GM18873 (cell line): ENCODE results near the gene KIF26B.
"Not testable (repeated sequence)": the region's sequence is repeated elsewhere in the genome, so short reads cannot be mapped to it uniquely, and the experiment has no call there.

Source experiments
- ATAC-seq: cut with Tn5 transposase; IDR thresholded peaks from one replicate; pipeline ENCODE4 v1.9.1; 2021; ENCODE audit warnings: mild to moderate bottlenecking, moderate library complexity, moderate number of reproducible peaks; ENCODE audit not compliant: unreplicated experiment, low FRiP score

The KIF26B gene

GRCh38 chr1:245373131-245373530 lies 218.3 kb downstream of the KIF26B start:
- no peak for ATAC-seq

DNA sequence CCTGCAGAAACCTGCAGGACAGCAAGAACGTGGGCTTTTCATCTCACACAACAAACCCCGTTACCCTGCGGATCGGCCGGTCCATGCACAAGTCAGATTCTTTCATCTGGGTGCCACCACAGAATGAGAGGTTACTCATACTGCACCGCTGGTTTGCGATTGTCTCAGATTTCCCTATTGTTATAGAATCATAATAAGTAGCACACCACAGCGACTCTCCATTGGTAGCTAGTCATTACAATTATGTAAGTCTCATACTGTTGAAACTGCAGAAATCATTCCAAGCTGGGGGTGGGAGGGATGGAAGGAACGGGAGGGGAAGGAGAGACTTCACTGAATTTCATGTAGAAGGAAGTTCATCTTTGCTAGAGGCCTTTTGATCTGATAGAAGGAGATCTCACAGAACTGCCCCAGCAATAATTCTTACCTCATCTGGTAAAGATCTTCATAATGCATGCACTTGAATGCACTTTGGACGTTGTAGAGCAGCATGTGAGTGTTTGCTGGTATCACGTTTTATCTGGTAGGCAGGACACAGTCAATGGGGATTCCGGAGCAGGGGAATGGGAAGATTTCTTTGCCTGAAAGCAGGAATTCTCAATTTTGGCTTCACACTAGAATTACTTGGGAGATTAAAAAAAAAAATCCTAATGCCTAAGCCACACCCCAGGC lies 221.1 kb downstream of the KIF26B start:
- ATAC-seq: no peak

- ATAC-seq: no peak
These were observed 223.1 kb downstream of the KIF26B start for GRCh38 chr1:245377854-245378253.

DNA sequence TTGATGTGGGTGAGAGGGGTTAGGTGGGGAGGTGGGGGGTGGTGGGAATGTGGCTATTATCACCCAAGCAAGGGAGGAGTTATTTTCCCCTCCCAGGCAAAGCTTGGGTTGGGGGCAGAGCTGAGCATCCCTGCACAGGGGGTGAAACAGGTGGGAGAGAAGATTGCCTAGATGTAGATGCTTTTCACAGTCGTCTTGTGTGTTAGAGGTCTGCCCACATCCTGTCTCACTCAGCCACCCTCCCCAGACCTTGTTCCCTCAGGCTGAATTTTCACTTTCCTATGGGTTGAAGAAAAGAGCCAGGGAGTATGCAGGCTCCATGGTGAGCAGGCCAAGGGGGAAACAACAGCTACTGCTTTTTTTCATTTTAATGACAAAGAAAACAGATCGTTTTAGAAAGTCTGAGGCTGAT lies 223.5 kb downstream of the KIF26B start:
- no peak for ATAC-seq

GRCh38 chr1:245378745-245379144 lies 224.0 kb downstream of the KIF26B start:
- no peak for ATAC-seq

DNA sequence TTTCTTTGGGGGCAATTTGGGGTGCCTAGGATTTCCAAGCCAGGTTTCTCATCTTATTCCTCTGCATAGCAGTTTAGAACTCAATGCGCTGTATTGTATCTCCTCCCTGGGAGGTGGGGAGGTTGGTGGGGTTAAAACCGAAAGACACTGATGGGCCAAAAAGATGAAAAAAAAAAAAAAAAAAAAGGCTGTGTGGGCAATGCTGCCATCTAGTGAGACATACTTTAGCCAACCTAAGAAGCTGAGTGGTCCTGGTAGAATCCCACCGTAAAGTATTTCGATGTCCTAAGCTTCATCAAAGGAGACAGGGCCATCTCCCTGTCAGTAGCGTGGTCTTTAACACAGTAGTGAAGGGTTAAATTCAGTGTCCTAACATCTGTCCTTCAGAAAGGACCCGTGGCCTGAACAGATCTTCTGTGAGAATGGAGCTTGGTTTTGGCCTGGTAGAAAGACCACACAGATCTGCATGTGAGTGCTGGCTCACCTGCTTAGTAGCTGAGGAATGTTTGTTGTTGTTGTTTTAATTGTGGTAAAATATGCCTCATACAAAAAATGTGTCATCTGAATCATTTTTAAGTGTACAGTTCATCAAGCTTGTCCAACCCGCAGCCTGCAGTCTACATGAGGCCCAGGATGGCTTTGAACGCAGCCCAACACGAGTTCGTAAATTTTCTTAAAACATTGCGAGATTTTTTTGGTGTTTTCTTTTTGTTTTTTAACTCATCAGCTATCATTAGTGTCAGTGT lies 226.2 kb downstream of the KIF26B start:
- no peak for ATAC-seq

DNA sequence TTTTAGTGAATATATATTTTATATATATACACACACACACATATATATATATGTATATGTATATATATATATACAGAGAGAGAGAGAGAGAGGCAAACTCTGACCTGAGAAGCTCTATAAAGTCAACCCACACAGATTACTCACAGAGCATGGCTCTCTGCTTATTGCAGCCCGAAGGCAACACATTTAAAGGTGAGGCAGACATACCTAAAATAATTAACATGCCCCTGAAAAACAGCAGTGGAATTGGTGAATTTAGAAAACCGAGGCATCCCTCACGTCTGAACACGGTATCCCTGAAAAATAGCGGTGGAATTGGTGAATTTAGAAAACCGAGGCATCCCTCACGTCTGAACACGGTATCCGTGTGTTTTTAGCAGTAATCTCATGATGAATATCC lies 228.2 kb downstream of the KIF26B start:
- ATAC-seq: no peak

DNA sequence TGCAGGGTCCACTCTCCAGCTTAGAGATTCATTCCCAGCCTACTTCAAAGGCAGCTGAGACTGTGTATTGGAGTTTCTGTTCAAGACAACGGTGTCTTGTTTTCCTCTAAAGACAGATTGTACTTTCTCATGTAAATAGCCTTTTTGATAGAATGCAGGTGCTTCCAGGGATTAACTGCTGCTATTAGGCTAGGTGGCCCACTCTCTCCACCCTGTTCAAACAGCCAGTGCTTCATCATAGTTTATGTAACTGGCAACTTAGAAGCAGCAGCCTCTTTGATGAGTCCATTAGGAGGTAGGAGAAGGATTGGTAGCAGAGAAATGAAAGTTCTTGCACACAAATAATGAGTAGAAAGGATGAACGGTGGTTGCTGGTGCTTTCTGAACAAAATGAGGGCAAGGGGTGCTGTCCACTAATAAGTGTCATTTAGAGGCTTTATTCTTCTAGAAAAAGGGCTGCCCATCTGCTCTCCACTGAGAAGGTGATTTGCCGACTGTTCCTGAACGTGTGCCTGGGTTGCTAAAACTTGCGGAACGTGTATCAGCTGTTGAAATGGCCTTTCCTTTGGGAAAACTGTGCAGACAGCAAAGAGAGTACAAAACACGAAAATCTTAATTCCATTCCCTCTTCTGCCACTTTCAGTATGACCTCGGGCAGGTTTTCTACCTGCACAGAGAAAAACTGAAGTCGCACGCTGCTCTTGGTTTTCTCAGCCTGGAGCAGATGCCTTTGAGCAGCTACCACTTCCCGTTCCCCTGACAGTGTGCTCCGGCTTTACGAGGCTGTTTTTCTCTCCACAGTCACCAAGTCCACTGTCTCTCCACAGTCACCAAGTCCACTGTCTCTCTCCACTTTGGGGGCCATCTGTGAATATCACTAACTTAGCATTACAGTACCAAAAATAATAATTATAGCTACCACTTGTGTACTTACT lies 228.9 kb downstream of the KIF26B start:
- no peak for ATAC-seq

GRCh38 chr1:245386297-245386971 lies 231.6 kb downstream of the KIF26B start:
- no peak for ATAC-seq

DNA sequence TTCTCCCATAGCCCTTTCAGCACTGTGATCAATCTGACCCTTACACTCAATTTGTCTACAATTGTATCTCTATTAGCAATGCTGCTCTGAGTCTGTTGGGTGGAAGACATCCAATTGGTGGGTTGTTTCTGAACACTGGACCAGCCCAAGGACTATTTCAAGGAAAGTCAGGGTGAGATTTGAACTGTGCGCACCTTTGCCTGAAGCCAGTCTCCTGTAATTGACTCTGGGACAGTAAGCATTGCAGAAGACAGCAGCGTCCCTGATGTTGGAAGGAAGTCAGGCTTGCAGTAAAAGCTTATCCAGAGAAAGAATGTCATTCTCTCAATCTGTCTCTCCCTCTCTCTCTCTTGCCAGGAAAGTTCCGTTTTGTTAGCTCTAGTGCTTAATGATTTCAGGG lies 233.9 kb downstream of the KIF26B start:
- no peak for ATAC-seq

DNA sequence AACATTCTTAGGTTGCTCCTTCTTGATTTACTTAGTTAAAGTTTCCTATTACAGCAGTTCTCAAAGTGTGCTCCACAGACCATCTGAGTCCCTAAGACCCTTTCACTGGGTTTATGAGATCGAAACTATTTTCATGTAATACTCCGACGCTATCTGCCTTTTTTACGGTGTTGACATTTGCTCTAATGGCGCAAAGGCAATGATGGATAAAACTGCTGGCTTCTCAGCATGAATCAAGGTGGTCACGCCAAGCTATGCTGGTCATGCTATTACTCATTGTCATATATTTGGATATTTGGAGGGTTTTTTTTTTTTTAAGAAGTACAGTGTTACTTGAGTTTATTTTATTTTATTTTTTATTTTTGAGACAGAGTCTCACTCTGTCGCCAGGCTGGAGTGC lies 235.1 kb downstream of the KIF26B start:
- no peak for ATAC-seq

- ATAC-seq: no peak
These were observed 236.2 kb downstream of the KIF26B start for GRCh38 chr1:245390975-245391374.

DNA sequence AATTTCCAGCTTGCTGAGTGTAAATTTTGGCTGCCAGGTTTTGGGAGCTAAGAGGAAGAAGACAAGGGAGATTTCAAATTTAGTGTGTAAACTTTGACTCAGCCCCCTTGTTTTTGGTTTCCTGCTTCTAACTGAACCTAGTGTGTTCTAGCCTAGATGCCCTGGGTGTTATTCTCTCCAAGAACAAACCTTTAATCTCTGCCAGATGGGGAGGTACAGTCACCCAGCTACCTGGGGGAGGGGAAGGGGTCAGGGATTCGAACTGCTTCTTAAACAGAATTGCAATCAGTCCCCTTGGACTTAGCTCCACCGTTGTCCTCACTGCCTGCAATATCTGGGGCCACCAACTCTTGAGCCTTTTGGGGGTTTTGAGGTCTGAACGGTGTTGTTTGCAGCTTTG lies 238.9 kb downstream of the KIF26B start:
- ATAC-seq: no peak

DNA sequence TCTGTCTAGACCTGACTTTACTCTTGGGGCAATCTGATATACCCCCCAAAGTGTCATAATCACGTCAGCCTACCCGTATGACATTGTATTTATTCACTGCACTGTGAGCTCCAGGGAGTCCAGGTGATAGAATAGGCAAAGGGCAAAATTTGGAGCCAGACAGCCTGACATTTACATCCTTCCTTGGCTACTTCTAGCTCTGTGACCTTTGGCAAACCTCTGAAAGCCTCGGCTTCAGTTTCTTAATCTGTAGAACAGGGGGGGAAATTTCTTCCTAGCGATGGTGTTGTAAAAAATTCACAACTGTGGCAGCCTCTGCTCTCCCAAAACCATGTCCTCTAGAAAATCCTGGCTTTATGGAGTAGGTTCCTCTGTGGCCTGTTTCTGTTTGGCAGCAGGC lies 240.9 kb downstream of the KIF26B start:
- ATAC-seq: no peak

DNA sequence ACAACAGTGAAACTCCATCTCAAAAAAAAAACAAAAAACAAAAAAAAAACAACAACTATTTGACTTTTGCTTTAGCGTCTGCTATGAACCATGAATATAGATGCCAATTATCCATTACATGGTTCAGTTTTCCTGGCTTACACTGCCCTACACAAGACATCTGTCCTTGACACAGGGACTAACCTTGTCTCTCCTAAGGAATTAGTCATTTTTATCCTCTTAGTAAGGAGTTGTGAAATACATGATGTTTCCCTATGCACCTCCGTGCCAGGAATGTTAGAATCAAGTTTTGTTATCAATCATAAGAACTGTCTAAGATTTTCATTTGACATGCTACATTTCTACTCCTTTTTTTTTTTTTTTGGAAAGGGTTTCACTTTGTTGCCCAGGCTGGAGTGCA lies 241.8 kb downstream of the KIF26B start:
- no peak for ATAC-seq

- no peak for ATAC-seq
These were observed 243.0 kb downstream of the KIF26B start for GRCh38 chr1:245397771-245398170.

- ATAC-seq: no peak
These were observed 243.4 kb downstream of the KIF26B start for GRCh38 chr1:245398180-245398579.

DNA sequence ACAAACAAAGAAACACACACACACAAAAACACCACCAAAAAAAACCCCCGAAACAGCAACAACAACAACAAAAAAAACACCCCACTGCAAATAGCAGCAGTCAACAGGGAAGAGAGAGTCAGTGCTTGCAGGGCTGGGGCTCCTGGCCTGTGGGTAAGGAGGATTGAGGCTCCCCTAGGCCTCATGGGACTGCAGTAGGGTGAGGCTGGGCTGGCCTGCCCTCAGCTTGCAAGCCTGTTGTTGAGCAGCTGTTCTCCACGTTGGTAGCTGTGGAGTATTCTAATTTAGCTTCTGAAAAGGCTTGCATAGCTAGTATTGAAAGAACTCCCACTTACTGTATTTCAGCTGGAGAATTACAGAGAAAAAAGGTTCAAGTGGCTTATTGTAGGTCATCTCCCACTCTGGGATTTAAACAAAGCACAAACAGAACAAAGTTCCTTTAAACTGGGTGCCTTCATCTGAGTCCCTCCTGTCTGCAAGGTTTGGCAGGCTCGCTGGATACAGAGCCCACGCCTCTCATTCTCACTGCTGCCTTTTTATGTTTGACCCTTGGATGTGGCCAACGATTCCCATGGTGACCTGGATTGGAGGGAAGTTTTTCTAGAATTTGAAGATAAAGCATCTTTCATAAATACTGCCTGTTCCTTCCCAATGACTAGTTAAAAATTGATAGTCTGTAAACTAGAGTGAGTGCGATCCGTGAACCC lies 247.2 kb downstream of the KIF26B start:
- ATAC-seq: no peak

DNA sequence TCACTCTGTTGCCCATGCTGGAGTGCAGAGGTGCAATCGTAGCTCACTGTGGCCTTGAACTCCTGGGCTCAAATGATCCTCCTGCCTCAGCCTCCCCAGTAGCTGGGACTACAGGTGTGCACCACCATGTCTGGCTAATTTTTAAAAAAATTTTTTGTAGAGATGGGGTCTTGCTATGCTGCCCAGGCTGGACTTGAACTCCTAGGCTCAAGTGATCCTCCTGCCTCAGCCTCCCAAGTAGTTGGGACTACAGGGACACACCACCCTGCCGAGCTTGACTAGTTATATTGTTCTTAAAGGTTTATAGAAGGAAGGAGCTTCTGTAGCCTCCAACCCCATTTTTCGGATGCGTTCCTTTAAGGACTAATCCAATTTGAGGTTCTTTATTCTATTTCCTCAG lies 248.2 kb downstream of the KIF26B start:
- not testable (repeated sequence) for ATAC-seq

- no peak for ATAC-seq
These were observed 249.7 kb downstream of the KIF26B start for GRCh38 chr1:245404527-245404926.
